Activated CD8-positive, alpha-beta memory T cell treated with anti-CD3 and anti-CD28 coated beads for 4 hours (primary cell): ENCODE data around the gene RSRC1.
"Not testable (repeated sequence)": the region's sequence is repeated elsewhere in the genome, so short reads cannot be mapped to it uniquely, and the experiment has no call there.

Experiments used
- DNase-seq, 2 donors: peaks; one replicate each; pipeline ENCODE4 v3.0.0-alpha.2; 2020; ENCODE audit warnings: low read depth in 2 of 2

The RSRC1 gene

DNA sequence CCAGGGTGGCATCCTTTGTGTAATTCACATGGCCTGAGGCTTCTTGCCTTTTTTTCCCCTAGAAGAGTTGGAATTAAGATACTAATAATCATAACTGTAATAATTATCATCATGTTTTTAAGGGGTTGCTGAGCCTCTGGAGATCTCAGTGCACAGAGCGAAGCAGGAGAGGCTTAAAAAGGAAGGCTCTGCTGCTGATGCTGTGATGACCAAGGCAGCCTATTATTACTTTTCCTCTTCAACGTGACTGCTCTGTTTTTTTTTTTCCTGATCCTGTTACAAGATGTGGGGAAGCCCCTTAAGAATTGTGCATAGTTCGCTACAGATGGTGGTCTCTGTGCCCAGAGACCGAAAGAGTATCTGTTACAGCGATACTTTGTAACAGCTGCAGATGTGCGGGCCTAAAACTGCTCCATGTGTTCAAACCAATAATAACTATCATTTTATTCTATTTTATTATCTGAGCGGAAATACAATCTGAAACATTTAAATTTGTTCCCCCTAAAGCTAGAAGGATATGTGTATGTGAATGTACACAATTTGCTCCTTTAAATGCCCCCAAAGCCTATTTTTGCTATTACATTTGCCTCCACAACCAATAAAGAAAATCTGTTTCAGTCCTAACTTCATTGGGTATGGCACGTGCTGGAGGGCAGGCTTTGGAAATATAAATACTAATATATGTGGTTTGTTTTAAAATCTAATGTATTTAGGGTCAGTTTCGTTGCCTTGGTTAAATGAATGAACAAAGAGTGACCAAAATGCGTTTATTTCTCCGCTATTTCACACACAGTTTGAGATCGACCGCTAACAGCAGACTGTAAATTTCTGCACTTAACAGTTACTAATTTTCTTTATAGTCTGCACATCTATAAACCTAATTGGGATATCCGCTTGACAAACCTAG is 8.3 kb upstream of the RSRC1 start:
- no peak for DNase-seq

DNA sequence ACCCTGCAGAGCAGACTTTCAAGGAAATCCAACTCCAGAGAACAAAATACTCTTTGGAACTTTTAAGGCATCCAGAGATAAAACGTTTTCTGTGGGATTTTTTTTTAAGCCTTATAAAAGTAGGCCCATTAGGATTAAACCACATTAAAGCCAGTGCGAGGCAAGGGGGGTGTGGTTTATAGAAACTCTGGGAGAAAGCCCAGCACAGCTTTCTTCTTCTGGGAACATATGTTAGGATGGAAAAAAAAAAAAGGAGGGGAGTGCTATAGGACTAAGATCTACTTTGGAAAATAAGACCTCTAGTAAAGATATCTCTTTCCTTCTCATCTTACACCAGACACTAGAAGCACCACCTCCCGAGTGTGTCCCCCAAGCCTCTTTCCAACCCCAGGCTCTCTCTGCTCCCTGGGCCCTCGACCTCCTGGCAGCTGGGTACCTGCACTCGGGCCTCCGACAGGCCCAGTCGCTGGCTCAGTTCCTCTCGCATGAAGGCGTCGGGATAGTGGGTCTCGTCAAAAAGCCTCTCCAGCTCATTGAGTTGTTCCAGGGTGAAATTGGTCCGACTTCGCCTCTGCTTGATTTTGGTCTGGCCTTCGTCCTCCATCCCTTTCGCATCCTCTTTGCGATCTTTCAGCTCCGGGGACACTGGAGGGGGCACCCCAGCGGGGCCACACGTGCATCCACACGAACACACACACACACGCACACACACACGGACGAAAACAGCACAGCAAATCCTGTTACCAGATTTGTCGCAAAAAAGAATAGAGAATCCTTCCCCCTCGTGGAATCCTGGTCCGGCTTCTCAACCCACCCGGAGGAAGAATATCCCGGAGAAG is 7.4 kb upstream of the RSRC1 start:
- no peak for DNase-seq

DNA sequence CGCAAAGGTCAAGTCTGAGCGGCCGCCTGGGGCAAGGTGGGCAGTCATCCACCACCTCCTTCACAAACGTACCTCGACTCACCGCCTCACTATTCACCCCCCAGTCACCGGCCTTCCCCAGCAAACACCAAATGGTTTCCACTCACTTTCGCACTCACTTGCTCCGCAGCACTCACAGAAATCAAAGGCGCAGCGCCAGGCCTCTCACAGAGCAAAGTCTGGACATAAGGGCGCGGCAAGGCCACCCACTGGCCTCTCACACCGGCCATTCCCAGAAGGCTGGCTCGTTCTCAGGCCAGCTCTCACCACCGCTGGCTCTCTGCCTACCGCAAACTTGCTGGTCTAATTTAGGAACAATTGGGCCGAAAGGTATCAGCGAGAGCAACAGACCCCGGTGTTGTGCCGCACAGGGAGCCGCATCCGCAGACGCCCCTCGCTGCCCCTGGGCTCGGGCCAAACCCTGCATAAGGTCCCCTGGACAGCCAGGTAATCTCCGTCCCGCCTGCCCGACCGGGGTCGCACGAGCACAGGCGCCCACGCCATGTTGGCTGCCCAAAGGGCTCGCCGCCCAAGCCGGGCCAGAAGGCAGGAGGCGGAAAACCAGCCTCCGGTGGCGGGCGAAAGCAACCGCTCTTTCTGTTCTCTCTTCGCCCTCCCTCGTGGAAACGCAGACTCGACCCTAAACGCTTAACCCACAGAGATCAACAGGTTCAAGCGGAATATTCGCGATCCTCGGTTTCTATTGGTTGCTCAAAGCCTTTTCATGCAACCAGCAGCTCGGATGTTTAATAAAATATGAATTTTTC is 6.6 kb upstream of the RSRC1 start:
- no peak for DNase-seq

DNA sequence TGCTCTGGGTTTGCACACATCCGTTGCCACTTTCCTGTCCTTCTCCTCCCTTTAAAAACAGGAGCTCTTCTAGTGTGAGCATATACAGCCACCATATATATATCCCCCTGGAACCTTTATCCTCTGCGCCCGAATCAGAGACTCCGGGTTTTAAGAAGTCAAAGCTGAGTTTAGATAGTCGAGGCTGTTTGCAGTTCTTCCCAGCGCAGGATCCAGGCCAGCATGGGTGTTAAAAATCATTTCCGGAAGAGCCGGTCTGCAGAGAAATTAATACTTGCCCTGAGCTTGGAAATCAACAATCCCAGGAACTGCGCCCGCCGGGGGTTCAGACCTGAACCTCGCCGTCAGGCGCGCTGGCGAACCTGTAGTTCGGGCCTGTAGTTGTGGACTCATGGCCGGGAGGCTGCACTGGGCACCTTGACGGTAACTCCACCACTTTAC is 6.0 kb upstream of the RSRC1 start:
- DNase-seq = no peak

DNA sequence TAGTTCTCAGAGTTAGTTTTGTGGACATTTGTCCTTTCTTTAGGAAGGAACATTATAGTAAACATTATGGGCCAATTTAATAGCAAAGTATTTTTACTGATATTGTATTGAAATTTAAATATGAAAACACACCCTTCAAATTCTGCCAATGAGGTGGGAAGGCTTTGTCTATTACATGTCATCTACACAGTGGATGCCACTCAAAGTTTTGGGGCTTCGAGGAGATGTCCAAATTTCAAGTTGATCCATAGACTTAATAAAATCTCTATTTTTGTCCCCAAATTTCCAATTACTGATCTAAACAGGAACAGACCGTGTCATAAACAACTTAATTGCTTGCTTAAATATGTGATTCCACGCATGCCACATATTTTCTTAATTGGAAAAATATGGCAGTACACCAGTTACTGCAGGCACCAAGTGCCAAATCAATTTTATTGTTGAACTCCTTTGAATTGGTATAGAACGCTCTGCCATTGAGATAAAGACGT is 5.4 kb upstream of the RSRC1 start:
- no peak for DNase-seq

DNA sequence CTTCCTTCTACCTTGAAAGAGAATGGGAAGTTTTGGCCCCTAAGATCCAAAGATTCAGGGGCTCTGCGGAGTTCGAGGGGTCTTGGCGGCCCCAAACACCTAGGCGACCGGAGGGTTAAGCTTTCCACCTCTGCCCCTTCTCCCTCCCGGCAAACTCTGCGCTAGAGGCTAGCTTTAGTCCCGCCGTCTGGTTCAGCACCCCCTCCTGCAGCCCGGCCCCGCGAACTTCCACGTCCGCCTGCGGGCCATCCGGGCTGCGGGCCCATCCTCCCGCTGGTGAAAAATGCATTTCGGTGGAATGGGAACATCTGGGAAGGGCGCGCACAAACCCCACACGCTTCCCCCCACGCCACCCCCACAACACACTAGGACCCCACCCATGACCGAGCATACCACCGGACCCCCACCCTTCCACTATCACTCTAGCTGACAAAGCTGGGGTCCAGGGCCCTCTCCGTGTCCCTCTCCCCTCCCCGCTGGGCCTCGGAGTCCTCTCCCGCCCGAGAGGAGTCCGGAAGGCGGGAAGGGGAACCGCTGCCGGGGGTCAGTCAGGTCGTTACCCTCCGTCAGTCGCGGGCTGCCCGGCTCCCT is 4.7 kb upstream of the RSRC1 start:
- DNase-seq = no peak

DNA sequence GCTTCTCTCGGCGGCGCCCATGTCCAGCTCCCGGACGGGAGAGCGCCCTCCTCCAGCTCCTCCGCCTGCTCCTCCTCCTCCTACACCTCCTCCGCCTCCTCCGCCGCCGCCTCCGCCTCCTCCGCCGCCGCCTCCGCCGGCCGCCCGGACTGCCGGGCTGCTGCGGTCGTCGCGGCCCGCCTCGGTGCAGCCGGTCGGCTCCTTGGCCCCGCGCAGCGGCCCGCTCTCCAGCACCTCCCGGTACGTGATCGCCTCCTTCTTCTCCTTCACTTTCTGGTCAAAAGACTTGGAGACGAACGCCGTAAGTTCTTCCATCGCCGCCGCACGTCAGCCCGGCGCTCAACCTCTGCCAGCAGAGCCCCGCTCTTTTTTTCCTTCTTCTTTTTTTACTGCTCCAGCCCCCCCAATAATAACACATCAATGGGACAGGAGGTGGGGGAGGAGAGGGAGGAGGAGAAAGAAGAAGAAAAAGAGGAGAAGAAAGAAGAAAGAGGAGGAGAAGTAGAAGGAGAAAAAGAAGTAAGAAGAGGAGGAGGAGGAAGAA is 4.1 kb upstream of the RSRC1 start:
- DNase-seq = no peak

DNA sequence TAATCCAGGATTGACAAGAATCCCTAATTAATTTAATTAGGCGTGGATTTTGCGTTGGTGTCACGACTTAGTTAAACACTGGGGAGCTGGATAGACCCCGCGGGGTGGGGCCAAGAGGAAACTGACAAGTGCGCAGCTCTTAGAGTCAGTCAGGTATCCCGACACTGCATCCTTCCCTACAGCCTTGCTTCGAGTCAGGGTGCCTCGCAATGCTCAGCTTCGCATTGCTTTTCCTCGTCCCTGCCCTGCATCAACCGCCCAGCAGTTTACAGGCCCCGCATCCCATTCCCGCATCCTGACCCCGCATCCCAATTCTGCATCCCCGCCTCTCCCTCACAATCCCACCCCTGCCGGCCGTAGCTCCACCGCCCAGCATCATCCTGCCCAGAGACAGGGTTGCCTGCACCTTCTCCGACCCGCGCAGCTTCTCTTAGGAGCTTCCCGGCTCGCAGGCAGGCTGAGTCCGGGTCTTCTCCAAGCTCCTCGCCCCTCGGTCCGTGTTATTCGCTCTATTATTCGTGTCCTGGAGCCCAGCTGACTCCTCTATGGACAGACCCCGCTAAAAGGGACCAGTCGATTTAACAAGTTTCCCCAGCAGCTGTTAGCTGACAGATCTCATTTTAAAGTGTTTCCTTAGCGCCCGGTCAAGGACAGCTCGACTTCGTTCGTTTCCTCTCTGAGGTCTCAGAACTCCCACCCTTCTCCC is 3.0 kb upstream of the RSRC1 start:
- DNase-seq = no peak

DNA sequence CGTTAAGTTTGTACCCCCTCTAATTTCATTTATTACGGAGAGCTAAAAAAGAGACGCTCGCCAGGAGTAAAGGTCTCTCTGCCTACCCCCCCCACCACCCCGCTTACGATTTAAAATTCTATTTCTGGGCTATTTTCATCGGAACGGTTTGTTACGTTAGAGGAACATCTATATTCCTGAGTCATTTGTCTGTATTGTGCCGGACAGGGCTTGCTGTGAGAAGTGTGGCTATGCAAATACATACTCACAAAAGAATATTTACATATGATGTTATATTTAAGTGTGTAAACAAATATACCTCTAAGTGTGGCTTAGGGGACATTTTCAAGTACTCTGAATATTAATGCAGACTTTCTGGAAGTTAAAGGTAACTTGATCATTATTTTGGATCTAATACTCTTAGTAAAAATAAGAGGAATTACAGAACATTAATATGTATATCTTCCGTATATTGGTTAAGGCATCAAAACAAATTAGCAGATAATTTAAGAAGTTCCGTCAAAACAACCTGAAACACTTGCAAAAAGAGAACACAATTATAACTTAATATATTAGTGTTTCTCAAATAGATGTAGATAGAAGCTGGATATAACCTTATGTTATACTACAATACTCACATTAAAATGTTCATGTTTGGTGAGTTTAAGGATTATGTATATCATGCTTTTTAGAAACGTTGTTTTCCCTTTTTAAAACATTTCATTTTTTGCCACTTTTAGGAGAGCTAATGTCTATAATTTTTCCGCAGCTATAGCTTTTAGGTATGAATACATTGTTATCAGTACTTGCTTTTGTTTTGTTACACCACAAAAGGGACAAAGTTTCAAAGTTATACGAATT is 2.1 kb upstream of the RSRC1 start:
- no peak for DNase-seq

DNA sequence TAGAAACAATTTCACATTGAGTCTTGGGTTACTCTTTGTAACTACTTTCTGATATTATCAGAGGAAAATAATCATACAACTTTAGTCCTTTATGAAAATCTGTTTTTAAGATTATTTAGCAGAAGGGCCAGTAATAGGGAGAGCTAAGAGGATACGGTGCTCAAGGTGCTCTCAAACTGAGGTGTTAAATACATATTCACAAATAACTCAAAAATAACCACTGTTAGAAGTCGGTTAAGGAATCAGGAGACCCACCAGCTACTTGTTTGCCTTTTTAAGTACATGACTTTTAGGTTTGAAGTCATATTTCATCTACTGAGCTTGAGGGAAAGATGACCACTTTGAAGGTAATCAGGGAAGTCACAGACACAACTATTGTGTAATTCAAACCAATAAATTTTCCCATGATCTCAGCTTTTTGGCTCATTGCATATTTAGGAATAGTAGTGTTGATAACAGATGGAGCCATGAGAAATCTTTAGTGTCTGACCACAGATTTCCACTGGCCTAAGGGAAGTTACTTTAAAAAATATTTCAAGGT is 1.4 kb upstream of the RSRC1 start:
- DNase-seq = no peak

DNA sequence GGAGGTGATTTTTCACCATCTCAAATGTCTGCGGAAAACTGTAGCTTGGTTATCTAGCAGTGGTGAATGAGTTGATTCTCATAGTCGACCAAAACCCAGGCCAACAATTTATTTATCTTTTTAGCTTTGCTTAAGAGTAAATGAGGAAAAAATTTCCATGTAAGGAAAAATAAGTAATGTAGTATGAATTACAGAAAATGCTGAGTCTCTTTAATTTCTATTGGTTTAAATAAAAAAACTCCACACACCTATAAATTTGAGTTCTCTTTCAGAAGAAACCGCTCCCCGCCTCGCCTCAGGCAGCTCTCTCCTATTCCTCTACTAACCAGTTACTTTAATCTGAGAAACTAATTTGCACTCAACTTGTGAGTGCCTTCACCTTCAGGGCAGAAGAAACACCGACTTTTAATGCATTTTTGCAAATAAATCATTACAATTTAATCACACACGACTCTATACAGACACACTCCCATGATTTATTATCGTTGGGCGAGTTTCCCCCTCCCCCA is 540 bp upstream of the RSRC1 start:
- DNase-seq = no peak

DNA sequence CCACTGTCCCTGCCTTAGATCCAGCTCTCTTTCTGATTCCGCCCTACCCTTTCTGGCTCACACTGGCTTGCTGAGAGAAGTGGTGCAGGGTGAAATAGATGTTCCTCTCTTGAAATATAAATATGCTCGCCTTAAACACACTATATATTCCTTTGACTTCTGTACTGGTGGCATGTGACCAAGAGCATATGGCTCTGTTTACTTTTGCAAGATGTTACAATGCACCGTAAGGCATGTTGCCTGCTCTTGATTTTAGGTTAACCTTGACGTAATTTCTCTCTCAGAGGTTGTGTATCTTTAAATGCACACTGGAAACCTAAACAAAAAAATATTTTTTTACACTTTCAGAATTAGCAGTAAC is 749 bp downstream of the RSRC1 start:
- DNase-seq = no peak

DNA sequence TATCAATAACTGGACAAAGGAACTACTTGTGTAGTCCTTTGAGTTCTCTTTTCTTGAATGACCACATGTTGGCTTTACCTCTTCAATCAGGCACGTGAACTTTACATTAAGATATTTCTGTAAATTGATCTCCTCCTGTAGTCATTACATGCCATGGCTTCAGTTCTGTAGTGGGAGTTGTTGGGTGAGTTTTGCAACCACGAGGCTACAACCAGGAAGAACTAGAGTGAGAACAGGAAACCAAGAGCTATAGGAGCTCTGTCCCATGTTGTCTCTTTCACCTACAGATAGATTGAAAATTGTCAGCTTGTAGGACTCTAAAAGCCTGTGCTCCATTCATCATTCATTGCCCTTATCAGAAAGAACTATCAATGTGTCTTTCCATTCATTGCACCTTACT is 2.0 kb downstream of the RSRC1 start:
- DNase-seq = no peak

DNA sequence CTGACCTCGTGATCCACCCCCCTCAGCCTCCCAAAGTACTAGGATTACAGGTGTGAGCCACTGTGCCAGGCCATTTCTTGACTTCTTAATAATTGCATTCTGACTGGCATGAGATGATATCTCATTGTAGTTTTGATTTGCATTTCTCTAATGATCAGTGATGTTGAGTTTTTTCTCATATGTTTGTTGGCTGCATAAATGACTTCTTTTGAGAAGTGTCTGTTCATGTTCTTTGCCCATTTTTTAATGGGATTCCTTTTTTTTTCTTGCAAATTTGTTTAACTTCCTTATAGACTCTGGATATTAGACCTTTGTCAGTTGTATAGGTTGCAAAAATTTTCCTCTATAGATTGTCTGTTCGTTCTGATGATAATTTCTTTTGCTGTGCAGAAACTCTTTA is 3.7 kb downstream of the RSRC1 start:
- not testable (repeated sequence) for DNase-seq

DNA sequence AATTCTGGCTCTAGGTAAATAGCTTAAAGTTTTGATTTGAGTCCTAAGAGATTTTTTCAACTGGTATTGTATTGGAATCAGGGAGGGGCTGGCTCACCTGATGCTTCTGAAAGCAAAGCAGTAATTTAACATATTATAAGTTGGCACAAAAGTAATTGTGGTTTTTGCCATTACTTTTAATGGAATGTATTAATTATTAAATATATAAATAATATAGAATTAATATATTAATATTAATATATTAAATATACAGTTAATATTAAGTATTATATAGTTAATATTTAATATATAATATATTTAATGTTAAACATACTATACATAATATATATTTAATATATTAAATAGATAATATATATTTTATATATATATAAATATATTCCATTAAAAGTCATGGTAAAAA is 10.4 kb downstream of the RSRC1 start:
- no peak for DNase-seq

DNA sequence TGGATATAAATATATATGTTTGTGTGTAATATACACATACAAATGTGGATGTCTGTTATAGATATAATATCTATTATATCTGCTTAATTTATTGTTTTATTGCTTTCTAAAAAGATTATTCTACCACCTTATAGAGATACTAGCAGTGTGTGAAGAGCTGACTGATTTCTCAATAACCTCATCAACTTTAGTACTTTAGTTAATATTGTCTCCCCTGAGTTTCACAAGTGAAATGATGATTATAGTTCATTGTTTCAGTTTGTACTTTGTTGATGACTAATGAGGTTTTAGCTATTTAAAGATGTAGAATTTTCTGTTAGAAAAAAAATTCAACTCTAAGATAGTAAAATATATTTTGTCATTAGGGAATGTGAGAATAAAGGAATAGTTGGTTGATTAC is 11.4 kb downstream of the RSRC1 start:
- DNase-seq = no peak

DNA sequence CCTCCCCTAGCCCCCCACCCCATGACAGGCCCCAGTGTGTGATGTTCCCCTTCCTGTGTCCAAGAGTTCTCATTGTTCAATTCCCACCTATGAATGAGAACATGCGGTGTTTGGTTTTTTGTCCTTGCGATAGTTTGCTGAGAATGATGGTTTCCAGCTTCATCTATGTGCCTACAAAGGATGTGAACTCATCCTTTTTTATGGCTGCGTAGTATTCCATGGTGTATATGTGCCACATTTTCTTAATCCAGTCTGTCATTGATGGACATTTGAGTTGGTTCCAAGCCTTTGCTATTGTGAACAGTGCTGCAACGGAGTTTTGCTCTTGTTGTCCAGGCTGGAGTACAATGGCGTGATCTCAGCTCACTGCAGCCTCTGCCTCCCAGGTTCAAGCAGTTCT is 12.8 kb downstream of the RSRC1 start:
- not testable (repeated sequence) for DNase-seq

DNA sequence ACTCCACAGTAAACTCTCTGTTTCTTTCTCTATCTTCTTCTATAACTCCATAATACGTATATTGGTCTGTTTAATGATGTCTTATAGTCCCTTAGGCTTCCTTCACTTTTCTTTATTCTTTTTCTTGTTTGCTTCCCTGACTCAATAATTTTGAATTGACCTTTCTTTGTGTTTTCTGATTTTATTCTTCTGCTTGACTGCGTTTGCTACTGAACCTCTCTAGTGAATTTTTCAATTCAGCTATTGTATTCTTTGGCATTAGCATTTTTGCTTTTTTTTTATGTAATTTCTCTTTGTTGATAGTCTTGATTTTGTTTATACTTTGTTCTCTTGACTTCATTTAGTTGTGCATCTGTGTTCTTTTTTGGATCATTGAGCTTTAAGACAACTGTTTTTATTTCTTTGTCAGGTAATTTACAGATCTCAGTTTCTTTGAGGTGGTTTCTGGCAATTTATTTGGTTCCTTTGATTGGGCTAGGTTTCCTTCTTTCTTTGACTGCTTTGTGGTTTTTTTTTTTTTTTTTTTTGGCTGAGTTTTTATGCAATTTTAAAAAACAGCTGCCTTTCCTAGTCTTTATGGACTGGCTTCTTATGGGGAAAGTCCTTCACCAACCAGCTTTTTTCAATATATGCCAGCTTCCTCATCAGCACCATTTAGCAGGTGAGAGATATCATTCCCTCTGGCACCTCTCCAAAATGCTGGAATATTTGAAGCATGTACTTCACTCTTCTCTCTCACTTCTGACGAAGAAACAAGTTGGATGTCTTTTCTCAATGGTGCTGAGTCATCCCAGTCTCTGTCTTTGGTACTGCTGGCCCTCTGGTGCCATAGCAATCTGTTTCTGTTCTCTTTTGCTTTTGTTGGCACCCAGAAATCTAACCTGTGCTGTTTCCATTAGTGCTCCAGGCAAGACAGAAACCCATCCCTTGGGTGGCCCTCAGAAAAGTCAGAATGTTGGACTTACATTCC is 17.6 kb downstream of the RSRC1 start:
- no peak for DNase-seq
